HG03045 (cell line): ENCODE results near the gene TRMT13.
"Not testable (repeated sequence)": the region's sequence is repeated elsewhere in the genome, so short reads cannot be mapped to it uniquely, and the experiment has no call there.

Source experiments
- ATAC-seq: cut with Tn5 transposase; IDR thresholded peaks from one replicate; pipeline ENCODE4 v1.9.1; 2021; ENCODE audit warnings: mild to moderate bottlenecking, moderate library complexity; ENCODE audit not compliant: unreplicated experiment

TRMT13 gene

GRCh38 chr1:100152271-100152670, 19.3 kb downstream of the TRMT13 start:
- peak; percentile 66 for ATAC-seq

GRCh38 chr1:100162881-100163280, 29.9 kb downstream of the TRMT13 start:
- ATAC-seq = no peak

DNA sequence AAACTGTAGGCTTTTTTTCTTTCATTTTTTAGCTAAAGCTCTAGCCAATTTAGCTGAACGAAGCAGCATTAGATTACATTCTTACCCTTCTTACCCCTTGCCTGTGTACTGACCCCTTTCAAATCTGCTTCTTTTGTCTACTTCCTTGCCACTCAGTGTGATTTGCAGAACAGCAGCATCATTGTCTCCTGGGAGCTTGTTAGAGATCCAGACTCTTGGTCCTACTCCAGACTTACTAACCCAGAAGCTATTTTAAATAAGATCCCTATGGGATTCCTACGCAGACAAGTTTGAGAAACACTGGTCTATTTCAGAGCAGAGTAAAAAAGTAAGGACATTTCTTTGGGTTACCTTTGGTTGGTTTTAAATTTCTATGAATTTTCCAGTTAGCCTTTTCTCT, 31.3 kb downstream of the TRMT13 start:
- no peak for ATAC-seq

GRCh38 chr1:100164702-100165101, 31.7 kb downstream of the TRMT13 start:
- ATAC-seq = no peak

- ATAC-seq = no peak
These were observed 35.1 kb downstream of the TRMT13 start for GRCh38 chr1:100168051-100168450.

DNA sequence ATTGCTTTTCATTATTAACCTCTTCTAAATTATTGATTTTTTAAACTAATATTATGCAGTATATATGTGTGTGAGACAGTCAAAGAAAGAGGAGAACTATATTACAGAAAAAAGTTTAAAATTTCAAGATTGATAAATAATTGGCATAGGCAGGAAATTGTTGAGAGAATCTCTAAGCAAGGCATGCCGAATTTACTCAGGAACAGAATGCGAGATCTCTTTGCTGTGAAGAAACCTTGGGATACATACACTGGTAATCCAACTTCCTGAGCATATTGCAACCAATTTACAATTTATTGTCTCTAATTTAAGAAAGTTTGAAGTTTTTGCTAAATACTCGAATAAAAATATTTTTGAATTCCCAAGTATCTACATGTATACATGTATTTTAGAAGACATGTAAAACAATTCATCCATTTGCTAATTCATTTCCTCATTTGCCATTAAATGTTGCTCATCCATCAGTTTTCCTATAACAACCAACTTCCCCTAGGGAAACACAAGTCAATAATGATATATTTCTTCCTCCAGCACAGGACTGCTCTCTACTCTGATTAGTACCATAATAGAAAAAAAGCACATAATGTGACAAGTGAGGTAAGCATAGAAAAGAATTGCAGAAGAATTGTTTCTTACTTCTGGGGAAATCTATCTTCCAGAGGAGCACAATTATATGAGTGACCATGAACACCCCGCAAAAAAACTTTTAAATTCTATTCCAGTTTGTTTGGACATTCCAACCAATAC, 44.5 kb downstream of the TRMT13 start:
- ATAC-seq = no peak

GRCh38 chr1:100178091-100178490, 45.1 kb downstream of the TRMT13 start, which contains the start of gene LRRC39:
TSS of gene LRRC39 (minus strand) at chr1:100178256. CDS start at chr1:100168516, 9,740 bp downstream.
- no peak for ATAC-seq

- ATAC-seq = no peak
These were observed 50.4 kb downstream of the TRMT13 start for GRCh38 chr1:100183370-100183769.

DNA sequence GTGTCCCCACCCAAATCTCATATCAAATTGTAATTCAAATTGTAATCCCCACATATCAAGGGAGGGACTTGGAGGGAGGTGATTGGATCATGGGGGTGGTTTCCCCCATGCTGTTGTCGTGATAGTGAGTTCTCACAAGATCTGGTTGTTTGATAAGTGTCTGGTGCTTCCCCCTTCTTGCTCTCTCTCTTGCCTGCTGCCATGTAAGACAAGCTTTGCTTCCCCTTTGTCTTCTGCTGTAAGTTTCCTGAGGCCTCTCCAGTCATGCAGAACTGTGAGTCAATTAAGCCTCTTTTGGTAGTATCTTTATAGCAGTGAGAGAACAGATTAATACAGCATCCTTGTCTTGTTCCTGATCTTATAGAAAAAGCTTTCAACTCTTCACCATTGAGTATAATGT, 51.6 kb downstream of the TRMT13 start:
- no peak for ATAC-seq

- ATAC-seq = no peak
These were observed 54.9 kb downstream of the TRMT13 start for GRCh38 chr1:100187912-100188311.

- ATAC-seq = no peak
These were observed 55.7 kb downstream of the TRMT13 start for GRCh38 chr1:100188617-100189016.

GRCh38 chr1:100198596-100198995, 65.6 kb downstream of the TRMT13 start:
- ATAC-seq = no peak

DNA sequence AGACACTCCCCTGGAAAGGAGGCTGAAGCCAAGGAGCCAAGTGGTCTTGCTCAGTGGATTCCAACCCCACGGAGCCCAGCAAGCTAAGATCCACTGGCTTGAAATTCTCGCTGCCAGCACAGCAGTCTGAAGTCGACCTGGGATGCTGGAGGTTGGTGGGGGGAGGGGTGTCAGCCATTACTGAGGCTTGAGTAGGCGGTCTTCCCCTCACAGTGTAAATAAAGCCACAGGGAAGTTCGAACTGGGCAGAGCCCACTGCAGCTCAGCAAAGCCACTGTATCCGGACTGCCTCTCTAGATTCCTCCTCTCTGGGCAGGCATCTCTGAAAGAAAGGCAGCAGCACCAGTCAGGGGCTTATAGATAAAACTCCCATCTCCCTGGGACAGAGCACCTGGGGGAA, 67.1 kb downstream of the TRMT13 start:
- ATAC-seq = not testable (repeated sequence)
